ENCODE measurements around the gene ANKRD33. TPM values are rescaled to one million over a fixed set of nuclear protein-coding genes. Genes with fewer than 3 reads are reported as not detected.

ANKRD33 gene
- total and polyA plus RNA-seq, 2 of the 13 experiments (the other 11 are each of a cell fraction or from before 2014, with no cell fraction given) = 0.04 TPM; not detected in 1

DNA sequence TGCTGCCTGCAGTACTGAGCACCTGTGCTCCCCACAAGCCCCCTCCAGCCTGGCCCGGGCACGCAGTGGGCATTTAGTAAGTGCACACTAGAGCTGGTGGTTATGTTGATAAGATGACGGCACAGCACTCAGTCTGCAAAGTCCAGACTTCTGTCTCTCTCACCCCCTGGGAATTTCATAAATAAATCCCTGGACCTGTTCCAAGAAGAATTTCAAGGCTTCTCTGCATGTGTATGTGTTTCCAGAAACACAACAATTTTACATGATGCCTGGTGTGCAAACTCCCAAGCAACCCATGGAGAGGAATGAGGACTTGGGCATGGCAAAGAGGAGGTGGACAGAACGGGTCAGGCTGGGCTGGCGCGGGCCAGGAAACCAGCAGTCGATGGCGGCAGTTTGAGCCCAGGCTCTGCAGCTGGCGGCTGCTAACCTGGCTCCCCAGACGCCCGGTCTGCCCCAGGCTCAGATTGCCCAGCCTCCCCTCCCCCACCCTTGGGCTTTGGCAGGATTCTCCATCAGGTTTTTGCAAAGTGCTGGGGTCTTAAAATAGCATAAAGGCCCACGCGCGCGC, 53.2 kb downstream of the ANKRD33 start (continued):
- TF ChIP-seq PRDM4 (CRISPR knock-in tag; IDR thresholded peaks at IDR 0.05; ENCODE audit: borderline replicate concordance) = no peak
- no peak for TF ChIP-seq TRIM24 (CRISPR knock-in tag; IDR thresholded peaks at IDR 0.05)
- TF ChIP-seq ISL2 (CRISPR knock-in tag; IDR thresholded peaks at IDR 0.05) = no peak
- no peak for TF ChIP-seq ZBTB20 (CRISPR knock-in tag; IDR thresholded peaks at IDR 0.05; ENCODE audit: borderline replicate concordance, low read depth)

Other genes with a start within 250 kb of the ANKRD33 start
- gene FIGNL2, start 39.4 kb upstream of the ANKRD33 start, total RNA-seq (2016; rRNA removed; fragmentation: Illumina TruSeq; extraction: Trizol) = 0.76 and 1.00 TPM in 2 replicates
- gene FIGNL2, start 39.4 kb upstream of the ANKRD33 start, polyA plus RNA-seq (2011; rRNA removed) = 0.82 and 1.2 TPM in 2 replicates
- gene ACVRL1, start 19.4 kb downstream of the ANKRD33 start, total RNA-seq (2016; rRNA removed; fragmentation: Illumina TruSeq; extraction: Trizol) = not detected in 2 replicates
- not detected in 2 replicates for gene ACVRL1, start 19.4 kb downstream of the ANKRD33 start, polyA plus RNA-seq (2011; rRNA removed)
- 5.8 and 8.9 TPM in 2 replicates for gene ACVR1B, start 63.6 kb downstream of the ANKRD33 start, total RNA-seq (2016; rRNA removed; fragmentation: Illumina TruSeq; extraction: Trizol)
- 12.1 and 14.1 TPM in 2 replicates for gene ACVR1B, start 63.6 kb downstream of the ANKRD33 start, polyA plus RNA-seq (2011; rRNA removed)
- gene TAMALIN, start 118.8 kb downstream of the ANKRD33 start, total RNA-seq (2016; rRNA removed; fragmentation: Illumina TruSeq; extraction: Trizol) = 7.2 and 10.9 TPM in 2 replicates
- 2.9 and 4.5 TPM in 2 replicates for gene TAMALIN, start 118.8 kb downstream of the ANKRD33 start, polyA plus RNA-seq (2011; rRNA removed)
- 4.6 and 5.7 TPM in 2 replicates for gene NR4A1, start 163.3 kb downstream of the ANKRD33 start, total RNA-seq (2016; rRNA removed; fragmentation: Illumina TruSeq; extraction: Trizol)
- gene NR4A1, start 163.3 kb downstream of the ANKRD33 start, polyA plus RNA-seq (2011; rRNA removed) = 15.2 and 16.5 TPM in 2 replicates
- 66.7 and 67.7 TPM in 2 replicates for gene ATG101, start 181.9 kb downstream of the ANKRD33 start, total RNA-seq (2016; rRNA removed; fragmentation: Illumina TruSeq; extraction: Trizol)
- gene ATG101, start 181.9 kb downstream of the ANKRD33 start, polyA plus RNA-seq (2011; rRNA removed) = 58.2 and 60.2 TPM in 2 replicates
- gene SMIM41, start 191.6 kb downstream of the ANKRD33 start, total RNA-seq (2016; rRNA removed; fragmentation: Illumina TruSeq; extraction: Trizol) = not detected in 2 replicates
- 0.07 TPM in 1 of 2 replicates, not detected in the other for gene SMIM41, start 191.6 kb downstream of the ANKRD33 start, polyA plus RNA-seq (2011; rRNA removed)